IMR-90 (cell line): ENCODE measurements around the gene NSF. TPM values are rescaled to one million over a fixed set of nuclear protein-coding genes. Genes with fewer than 3 reads are reported as not detected.

ENCODE experiments used
- ATAC-seq: fragments of 200-7000 bp; cut with Tn5 transposase; 2 replicates; pipeline ENCODE4 v1.9.1; 2020; ENCODE audit warnings: low read depth, mild to moderate bottlenecking, moderate library complexity
- BruUV-seq: library from RNA; stranded (reverse); fragments of 400-500 nt; replicated peaks from 2 replicates; lab custom pipeline; 2021; lab: Mats Ljungman, UMichigan
- CTCF ChIA-PET: fragments of 300-600 bp; formaldehyde crosslinking; extraction: SDS; loops from one replicate; lab custom pipeline; 2021; ENCODE audit warnings: antibody characterized with exemption; lab: Yijun Ruan, JAX
- POLR2A ChIA-PET: fragments of 300-600 bp; sonication (Branson Sonifier 250); formaldehyde crosslinking; loops from one replicate; lab custom pipeline; 2022; ENCODE audit warnings: antibody characterized with exemption; ENCODE audit not compliant: unreplicated experiment; lab: Charles Lee
- DNase-seq: peaks from one replicate; pipeline ENCODE4 v3.0.0; 2013
- H2AFZ ChIP-seq: replicated peaks from 2 replicates; pipeline ENCODE3; 2013; ENCODE audit warnings: low read length, mild to moderate bottlenecking; ENCODE audit not compliant: poor library complexity
- H2AK5ac ChIP-seq: 2 replicates; pipeline ENCODE4 v1.6.1; 2013; ENCODE audit warnings: low read depth, low read length, inconsistent platforms
- H2AK9ac ChIP-seq: replicated peaks from 2 replicates; pipeline ENCODE3; 2013; ENCODE audit warnings: mild to moderate bottlenecking, low read depth, low read length, moderate library complexity; ENCODE audit not compliant: poor library complexity
- H2BK120ac ChIP-seq: 2 replicates; pipeline ENCODE4 v1.6.1; 2013; ENCODE audit warnings: low read depth, low read length, inconsistent platforms
- H2BK15ac ChIP-seq: 3 replicates; pipeline ENCODE4 v1.6.1; 2013; ENCODE audit warnings: low read depth, low read length, inconsistent platforms
- H2BK20ac ChIP-seq: 2 replicates; pipeline ENCODE4 v1.6.1; 2013; ENCODE audit warnings: low read depth, mild to moderate bottlenecking, inconsistent platforms, low read length, moderate library complexity
- H2BK5ac ChIP-seq: 2 replicates; pipeline ENCODE4 v1.6.1; 2013; ENCODE audit warnings: mild to moderate bottlenecking, low read depth, low read length, inconsistent platforms; ENCODE audit not compliant: poor library complexity, severe bottlenecking
- H3K14ac ChIP-seq: replicated peaks from 2 replicates; pipeline ENCODE4 v1.6.1; 2013; ENCODE audit warnings: low read depth, low read length, inconsistent platforms
- H3K18ac ChIP-seq: 2 replicates; pipeline ENCODE4 v1.6.1; 2013; ENCODE audit warnings: low read depth, low read length, control low read depth
- H3K23ac ChIP-seq: 2 replicates; pipeline ENCODE4 v1.6.1; 2013; ENCODE audit warnings: low read depth, low read length, inconsistent platforms
- H3K27ac ChIP-seq: 2 replicates; pipeline ENCODE4 v1.5.1; 2013; ENCODE audit warnings: mild to moderate bottlenecking, control low read depth, low read length; ENCODE audit not compliant: insufficient read depth
- H3K27me3 ChIP-seq: 2 replicates; pipeline ENCODE4 v1.6.1; 2013; ENCODE audit warnings: low read length; ENCODE audit not compliant: control insufficient read depth, insufficient read depth
- H3K36me3 ChIP-seq: 2 replicates; pipeline ENCODE4 v1.6.1; 2013; ENCODE audit warnings: low read length, mixed read lengths; ENCODE audit not compliant: control insufficient read depth, insufficient read depth
- H3K4ac ChIP-seq: 2 replicates; pipeline ENCODE4 v1.6.1; 2013; ENCODE audit warnings: low read depth, low read length, inconsistent platforms
- H3K4me1 ChIP-seq: 2 replicates; pipeline ENCODE4 v1.6.1; 2013; ENCODE audit warnings: low read length, mixed read lengths; ENCODE audit not compliant: control insufficient read depth, insufficient read depth
- H3K4me2 ChIP-seq: 2 replicates; pipeline ENCODE4 v1.6.1; 2013; ENCODE audit warnings: low read depth, mild to moderate bottlenecking, control low read depth, low read length, moderate library complexity
- H3K4me3 ChIP-seq: 2 replicates; pipeline ENCODE4 v1.5.1; 2013; ENCODE audit warnings: low read depth, mild to moderate bottlenecking, control low read depth, low read length, moderate library complexity; ENCODE audit not compliant: insufficient read depth
- H3K56ac ChIP-seq: 2 replicates; pipeline ENCODE4 v1.6.1; 2013; ENCODE audit warnings: low read length, inconsistent platforms; ENCODE audit not compliant: insufficient read depth; ENCODE audit errors: extremely low read depth
- H3K79me1 ChIP-seq, 2 experiments: 2 replicates each; pipeline ENCODE4 v1.6.1; 2013; ENCODE audit warnings: low read length in 2 of 2, inconsistent platforms in 1 of 2, low read depth in 1 of 2
- H3K9ac ChIP-seq: 2 replicates; pipeline ENCODE4 v1.6.1; 2013; ENCODE audit warnings: low read depth, low read length, control low read depth
- H3K9me1 ChIP-seq: 2 replicates; pipeline ENCODE4 v1.6.1; 2013; ENCODE audit warnings: low read length, inconsistent platforms; ENCODE audit not compliant: insufficient read depth
- H3K9me3 ChIP-seq: 2 replicates; pipeline ENCODE4 v1.6.1; 2013; ENCODE audit warnings: low read length; ENCODE audit not compliant: control insufficient read depth, insufficient read depth
- H4K20me1 ChIP-seq: 2 replicates; pipeline ENCODE4 v1.6.1; 2013; ENCODE audit warnings: low read length, inconsistent platforms; ENCODE audit not compliant: insufficient read depth
- H4K5ac ChIP-seq: 2 replicates; pipeline ENCODE4 v1.6.1; 2013; ENCODE audit warnings: mild to moderate bottlenecking, low read depth, low read length, control low read depth
- H4K8ac ChIP-seq, 2 experiments: 2 replicates each; pipeline ENCODE4 v1.6.1; 2013; ENCODE audit warnings: low read depth in 2 of 2, low read length in 2 of 2, control low read depth in 1 of 2, inconsistent platforms in 1 of 2
- H4K91ac ChIP-seq: 2 replicates; pipeline ENCODE4 v1.6.1; 2013; ENCODE audit warnings: low read depth, low read length, inconsistent platforms; ENCODE audit not compliant: insufficient read depth
- BHLHE40 ChIP-seq: fragments of 150-350 bp; IDR thresholded peaks from 2 replicates; pipeline ENCODE4 v1.6.1; 2016; ENCODE audit warnings: mild to moderate bottlenecking, low read depth, low read length
- CEBPB ChIP-seq: IDR thresholded peaks from 2 replicates; pipeline ENCODE4 v1.6.1; 2012; ENCODE audit warnings: low read depth, low read length, improper control_type of control experiment
- CHD1 ChIP-seq: IDR thresholded peaks from 2 replicates; pipeline ENCODE4 v1.6.1; 2012; ENCODE audit warnings: low read depth, low read length, improper control_type of control experiment
- ELK1 ChIP-seq: fragments of 150-350 bp; IDR thresholded peaks from 2 replicates; pipeline ENCODE4 v1.6.1; 2016; ENCODE audit warnings: low read depth, mild to moderate bottlenecking, low read length, moderate library complexity, borderline replicate concordance
- FOS ChIP-seq: fragments of 150-350 bp; IDR thresholded peaks from 2 replicates; pipeline ENCODE4 v1.6.1; 2016; ENCODE audit warnings: low read depth, low read length
- MAFK ChIP-seq: IDR thresholded peaks from 2 replicates; pipeline ENCODE4 v1.6.1; 2012; ENCODE audit warnings: low read depth, low read length, improper control_type of control experiment
- MXI1 ChIP-seq: IDR thresholded peaks from 2 replicates; pipeline ENCODE4 v1.6.1; 2012; ENCODE audit warnings: low read depth, mild to moderate bottlenecking, low read length, moderate library complexity, borderline replicate concordance
- RCOR1 ChIP-seq: IDR thresholded peaks from 2 replicates; pipeline ENCODE4 v1.6.1; 2012; ENCODE audit warnings: mild to moderate bottlenecking, low read length, improper control_type of control experiment; ENCODE audit not compliant: insufficient replicate concordance
- RFX5 ChIP-seq: IDR thresholded peaks from 2 replicates; pipeline ENCODE4 v1.8.0; 2012; ENCODE audit warnings: low read depth, mild to moderate bottlenecking, low read length, moderate library complexity
- WGBS, 2 experiments: methylation state at CpG; one replicate each; pipeline versions ENCODE4 v1.1.5 to v1.1.7; 2013; ENCODE audit warnings: missing lambda C conversion rate in 2 of 2; ENCODE audit not compliant: insufficient read length in 1 of 2; ENCODE audit errors: extremely low coverage in 2 of 2; 5-methylcytosine and 5-hydroxymethylcytosine counted together
- dilution Hi-C: fragments of 300-500 bp; cut with HindIII; formaldehyde crosslinking; loops from one replicate; pipeline ENCODE4 v1.14.3; 2018; ENCODE audit warnings: low sequenced_read_pairs; ENCODE audit not compliant: unreplicated experiment
- in situ Hi-C: fragments of 300-500 bp; cut with MboI; formaldehyde crosslinking; loops from 3 replicates; pipeline ENCODE4 v1.14.3; 2019; ENCODE audit warnings: low sequenced_read_pairs, inconsistent platforms, mixed read lengths
- intact Hi-C: fragments of 100-400 bp; cut with micrococcal nuclease; formaldehyde crosslinking; loops from 2 replicates; pipeline ENCODE4 v1.10.0; 2022
- polyA plus RNA-seq, 3 experiments: library from polyadenylated mRNA; depleted of rRNA; stranded (reverse); fragments of >200 nt; gene quantifications; 2 replicates each; pipeline ENCODE4 v1.2.3, GENCODE V29; 2012; ENCODE audit warnings: low replicate concordance in 1 of 3
- total RNA-seq: library from RNA; depleted of rRNA; stranded (reverse); fragments of >200 nt; gene quantifications from 2 replicates; pipeline ENCODE4 v1.2.3, GENCODE V29; 2012

Gene NSF
- total and polyA plus RNA-seq, 2 of the 4 experiments (the other 2 are of a cell fraction), result 38.9 to 110 TPM

- no peak overlapping the region for H2BK15ac ChIP-seq
- TSS peak; percentile 92 for BruUV-seq
- intact Hi-C loops, result loop anchor here (5.0 kb wide), 1 partner anchor 76 kb away; no protein-coding TSS in a partner anchor
- in situ Hi-C loops, result no loop called here
- no peaks in the 10 kb centered on the region for H3K27me3 ChIP-seq
- no peaks in the 10 kb centered on the region for H3K79me1 ChIP-seq
- no peaks in the 10 kb centered on the region for H3K9me3 ChIP-seq
- H2AFZ ChIP-seq, result no peak overlapping the region
- no peak overlapping the region for H3K27ac ChIP-seq
- H4K8ac ChIP-seq, result no peak overlapping the region
- no peak overlapping the region for H2BK5ac ChIP-seq
- no peaks in the 10 kb centered on the region for H4K20me1 ChIP-seq
- H3K23ac ChIP-seq, result no peak overlapping the region
- no peak overlapping the region for H3K56ac ChIP-seq
- no peak overlapping the region for H3K14ac ChIP-seq
- H3K4me2 ChIP-seq, result no peak overlapping the region
- POLR2A ChIA-PET, result no interaction called here
- no peak overlapping the region for H2BK120ac ChIP-seq
- dilution Hi-C loops, result no loop called here
- H3K18ac ChIP-seq, result no peak overlapping the region
- H3K36me3 ChIP-seq, result peaks cover 23% of the 10 kb centered on the region
- peaks cover 3% of the 10 kb centered on the region; the same call in 1 of the 2 replicates for H3K4me1 ChIP-seq
- no peak overlapping the region for H3K4ac ChIP-seq
- DNase-seq (no peak), ATAC-seq (no peak)
- no peak overlapping the region for H4K5ac ChIP-seq
- no peak overlapping the region for H3K4me3 ChIP-seq
- H2BK20ac ChIP-seq, result no peak overlapping the region
- no peak overlapping the region for H2AK5ac ChIP-seq
- no peak overlapping the region for H2AK9ac ChIP-seq
- TF ChIP-seq CHD1, result no peak
- no peak for TF ChIP-seq MAFK
- no peak for TF ChIP-seq RFX5
- no peak for TF ChIP-seq MXI1
- TF ChIP-seq FOS, result no peak
- TF ChIP-seq CEBPB, result no peak
- no peak for TF ChIP-seq RCOR1
- TF ChIP-seq ELK1, result no peak
- TF ChIP-seq BHLHE40, result no peak
- WGBS, 2 experiments, result 79% methylated on average over 2 of the region's 4 CpGs; no CpG with 5 or more reads in 1 of the 2 experiments
- H3K9me1 ChIP-seq, result peaks cover 4% of the 10 kb centered on the region; the same call in 1 of the 2 replicates
- H3K9ac ChIP-seq, result no peak overlapping the region
- H4K91ac ChIP-seq, result no peak overlapping the region
- CTCF ChIA-PET, result no interaction called here
Observed at GRCh38 chr17:46756081-46756735, 165.7 kb downstream of the NSF start.
